GM12891 (cell line): ENCODE measurements around the gene FXR2.

Source experiments
- DNase-seq: peaks from one replicate; pipeline ENCODE4 v3.0.0; 2011; ENCODE audit warnings: low spot score; ENCODE audit not compliant: insufficient read length
- FAIRE-seq: peaks from 2 replicates; lab custom pipeline; 2011; peaks lifted over from hg19 to GRCh38; lab: Jason Lieb, UNC
- PAX5 ChIP-seq: IDR thresholded peaks from 2 replicates; pipeline ENCODE4 v1.6.1; 2011; ENCODE audit warnings: low read length, moderate library complexity, mild to moderate bottlenecking; ENCODE audit not compliant: insufficient read depth, severe bottlenecking
- POLR2A ChIP-seq: IDR thresholded peaks from 2 replicates; pipeline ENCODE4 v1.6.1; 2011; ENCODE audit warnings: low read depth, low read length, control low read depth
- POLR2AphosphoS5 ChIP-seq: IDR thresholded peaks from 2 replicates; pipeline ENCODE4 v1.6.1; 2011; ENCODE audit warnings: low read depth, low read length, control low read depth
- POU2F2 ChIP-seq: IDR thresholded peaks from 2 replicates; pipeline ENCODE4 v1.6.1; 2011; ENCODE audit warnings: low read depth, mild to moderate bottlenecking, control low read depth, low read length, moderate library complexity
- SPI1 ChIP-seq: IDR thresholded peaks from 2 replicates; pipeline ENCODE4 v1.6.1; 2011; ENCODE audit warnings: low read depth, low read length, control low read depth
- TAF1 ChIP-seq: IDR thresholded peaks from 2 replicates; pipeline ENCODE4 v1.6.1; 2011; ENCODE audit warnings: low read depth, low read length, control low read depth

Gene FXR2

GRCh38 chr17:7553356-7553755 lies 61.3 kb downstream of the FXR2 start:
- FAIRE-seq, result peak; percentile 77
- TF ChIP-seq POLR2A, result no peak
- no peak for TF ChIP-seq PAX5
- no peak for TF ChIP-seq POLR2AphosphoS5
- no peak for TF ChIP-seq SPI1
- no peak for TF ChIP-seq POU2F2
- DNase-seq, result no peak

DNA sequence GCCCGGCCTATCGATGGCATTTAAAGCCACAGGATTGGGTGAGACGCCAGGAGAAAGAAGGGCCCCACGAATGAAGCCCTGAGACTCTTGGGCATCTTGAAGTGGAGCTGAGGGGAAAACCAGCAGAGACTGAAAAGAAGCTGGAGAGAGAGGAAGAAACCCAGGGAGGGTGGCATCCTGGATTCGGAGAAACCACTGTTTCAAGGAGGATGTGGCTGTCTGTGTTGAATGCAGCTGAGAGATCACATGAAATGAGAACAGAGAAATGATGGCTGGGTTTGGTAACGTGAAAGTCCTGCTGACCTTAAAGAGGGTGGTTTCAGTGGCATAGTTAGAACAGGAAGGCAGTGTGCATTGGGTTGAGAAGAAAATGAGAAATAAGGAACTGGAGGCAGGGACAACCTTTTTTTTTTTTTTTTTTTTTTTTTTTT lies 62.1 kb downstream of the FXR2 start:
- FAIRE-seq (peak; percentile 97), DNase-seq (peak; percentile 52)
- TF ChIP-seq PAX5 (no peak), SPI1 (peak; percentile 80), TAF1 (no peak)

GRCh38 chr17:7551396-7551795 lies 63.3 kb downstream of the FXR2 start:
- FAIRE-seq, result no peak
- no peak for DNase-seq
- TF ChIP-seq POLR2A (no peak), SPI1 (no peak), POU2F2 (no peak), POLR2AphosphoS5 (no peak), TAF1 (no peak), PAX5 (no peak)

- no peak for TF ChIP-seq POU2F2
- no peak for TF ChIP-seq POLR2A
- TF ChIP-seq POLR2AphosphoS5, result no peak
- TF ChIP-seq PAX5, result no peak
- no peak for TF ChIP-seq TAF1
- no peak for TF ChIP-seq SPI1
- FAIRE-seq, result no peak
- DNase-seq, result no peak
Measured at GRCh38 chr17:7550344-7550743, 64.4 kb downstream of the FXR2 start.

DNA sequence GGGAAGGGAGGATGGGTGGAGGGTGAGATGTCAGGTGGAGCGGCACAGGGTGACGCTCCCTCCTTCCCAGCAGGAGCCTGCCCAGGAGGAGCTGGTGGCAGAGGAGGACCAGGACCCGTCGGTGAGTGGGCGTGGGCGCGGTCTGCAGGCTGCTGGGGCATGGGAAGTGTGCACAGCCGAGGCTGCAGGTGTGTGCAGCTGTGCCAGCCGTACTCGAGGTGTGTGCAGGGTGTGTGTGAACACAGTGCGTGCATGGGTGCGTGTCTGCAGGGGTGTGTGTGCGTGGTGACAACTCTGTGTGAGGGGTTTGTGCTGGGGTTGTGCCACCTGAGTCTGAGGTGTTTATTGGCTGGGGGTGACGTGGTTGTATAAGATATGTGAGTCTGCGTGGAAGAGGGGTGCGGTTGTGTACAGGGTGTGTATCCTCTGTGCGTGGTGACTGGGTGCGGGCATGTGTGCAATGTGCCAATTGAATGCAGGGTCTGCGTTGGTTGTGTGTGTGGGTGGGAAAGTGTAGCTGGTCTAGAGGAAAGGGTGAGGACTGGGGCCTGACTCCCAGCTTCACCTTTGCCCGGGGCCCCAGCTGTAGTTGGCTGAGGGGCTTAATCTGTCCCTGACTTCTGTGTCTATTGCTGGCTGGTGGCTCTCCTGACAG lies 65.2 kb downstream of the FXR2 start:
- peak; percentile 31 for DNase-seq
- TF ChIP-seq SPI1 (no peak), POLR2AphosphoS5 (no peak), PAX5 (no peak), TAF1 (no peak), POU2F2 (no peak), POLR2A (no peak)
- FAIRE-seq, result peak; percentile 90

GRCh38 chr17:7548585-7549400 lies 65.9 kb downstream of the FXR2 start, which contains the start of gene TNFSF12:
Gene TNFSF12 (plus strand): TSS chr17:7549058. CDS start chr17:7549154, 96 bp downstream.
- TF ChIP-seq SPI1 (no peak), POLR2AphosphoS5 (no peak), PAX5 (no peak), POLR2A (no peak), POU2F2 (no peak), TAF1 (no peak)
- FAIRE-seq, result peak; percentile 90
- DNase-seq, result peak; percentile 66

DNA sequence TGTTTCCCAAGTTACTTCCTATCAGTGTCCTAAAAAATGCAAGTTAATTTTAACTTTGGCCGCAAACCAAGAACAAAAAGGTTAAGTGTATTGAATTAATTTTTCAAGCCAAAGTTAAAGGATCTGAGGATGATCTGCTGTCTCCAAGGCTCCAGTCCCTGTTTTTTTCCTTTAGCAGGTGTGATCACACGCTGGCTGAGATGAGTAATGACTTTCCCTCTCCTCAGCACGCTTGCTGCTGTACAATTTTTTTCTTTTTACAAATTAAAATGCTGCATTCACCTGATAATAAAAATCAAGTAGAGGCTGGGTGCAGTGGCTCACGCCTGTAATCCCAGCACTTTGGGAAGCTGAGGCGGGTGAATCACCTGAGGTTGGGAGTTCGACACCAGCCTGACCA lies 69.8 kb downstream of the FXR2 start:
- FAIRE-seq, result no peak
- TF ChIP-seq PAX5, result no peak
- TF ChIP-seq POU2F2, result no peak
- TF ChIP-seq POLR2A, result no peak
- no peak for TF ChIP-seq SPI1
- no peak for TF ChIP-seq TAF1
- TF ChIP-seq POLR2AphosphoS5, result no peak

More for the DNA sequence above, 69.8 kb downstream of the FXR2 start:
- no peak for DNase-seq
